Measurements from ENCODE around the gene GGA1.

GGA1 gene

DNA sequence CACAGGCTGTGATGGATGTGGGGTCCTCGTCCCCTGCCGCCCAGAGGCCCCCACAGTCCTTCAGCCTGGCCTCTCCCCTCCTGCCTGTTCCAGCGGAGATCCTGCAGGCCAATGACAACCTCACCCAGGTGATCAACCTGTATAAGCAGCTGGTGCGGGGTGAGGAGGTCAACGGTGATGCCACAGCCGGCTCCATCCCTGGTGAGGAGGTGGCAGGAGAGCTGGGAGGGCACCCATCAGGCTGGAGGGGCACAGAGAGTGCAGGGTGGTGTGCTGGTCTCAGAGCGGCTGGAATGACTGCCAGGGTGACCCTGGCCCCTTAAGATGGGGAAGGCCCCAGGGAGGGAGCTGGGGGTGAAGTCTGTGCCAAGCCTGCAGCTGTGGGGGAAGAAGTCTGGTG, 16.2 kb downstream of the GGA1 start:
- H3K4me1 ChIP-seq (ENCODE audit: control insufficient read depth, insufficient read depth, low read length): peaks cover 47% of the 10 kb centered on the region
- H3K4me3 ChIP-seq (ENCODE audit: low read length in 2 of 2): no peak overlapping the region
- H3K36me3 ChIP-seq (ENCODE audit: control insufficient read depth in 2 of 2, insufficient read depth in 2 of 2, low read length in 2 of 2): peaks cover 16 to 17% of the 10 kb centered on the region in 2 donors
- peak overlapping the region; percentile 11 to 47 for H3K9ac ChIP-seq (ENCODE audit: low read length in 2 of 2)
- H3K27me3 ChIP-seq (ENCODE audit: control insufficient read depth in 1 of 2, insufficient read depth in 2 of 2, low read length in 2 of 2): no peaks in the 10 kb centered on the region
- H3K9me3 ChIP-seq (ENCODE audit: control insufficient read depth in 2 of 2, low read length in 2 of 2): no peaks in the 10 kb centered on the region
- H3K27ac ChIP-seq (ENCODE audit: low read length): peak overlapping the region; percentile 92

DNA sequence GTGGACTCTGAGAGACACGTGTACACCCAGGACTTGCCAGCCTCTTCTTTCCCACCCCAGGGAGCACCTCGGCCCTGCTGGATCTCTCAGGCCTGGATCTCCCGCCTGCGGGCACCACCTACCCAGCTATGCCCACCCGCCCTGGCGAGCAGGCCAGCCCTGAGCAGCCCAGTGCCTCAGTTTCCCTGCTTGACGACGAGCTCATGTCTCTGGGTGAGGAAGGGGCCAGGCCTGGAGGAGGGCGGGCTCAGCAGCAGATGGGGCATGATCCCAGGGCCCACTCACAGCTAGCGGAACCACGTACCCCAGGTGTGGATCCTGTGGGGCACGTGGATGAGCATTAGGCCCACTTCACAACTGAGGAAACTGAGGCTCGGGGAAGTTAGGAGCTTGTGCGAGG, 17.1 kb downstream of the GGA1 start:
- Histone ChIP-seq H3K9me3 (ENCODE audit: control insufficient read depth in 2 of 2, low read length in 2 of 2) (no peaks in the 10 kb centered on the region), H3K27ac (ENCODE audit: low read length) (peak overlapping the region; percentile 92), H3K9ac (ENCODE audit: low read length in 2 of 2) (peak overlapping the region; percentile 36 to 71), H3K4me3 (ENCODE audit: low read length in 2 of 2) (no peak overlapping the region), H3K36me3 (ENCODE audit: control insufficient read depth in 2 of 2, insufficient read depth in 2 of 2, low read length in 2 of 2) (peaks cover 12 to 14% of the 10 kb centered on the region in 2 donors), H3K27me3 (ENCODE audit: control insufficient read depth in 1 of 2, insufficient read depth in 2 of 2, low read length in 2 of 2) (no peaks in the 10 kb centered on the region), H3K4me1 (ENCODE audit: control insufficient read depth, insufficient read depth, low read length) (peaks cover 47% of the 10 kb centered on the region)

DNA sequence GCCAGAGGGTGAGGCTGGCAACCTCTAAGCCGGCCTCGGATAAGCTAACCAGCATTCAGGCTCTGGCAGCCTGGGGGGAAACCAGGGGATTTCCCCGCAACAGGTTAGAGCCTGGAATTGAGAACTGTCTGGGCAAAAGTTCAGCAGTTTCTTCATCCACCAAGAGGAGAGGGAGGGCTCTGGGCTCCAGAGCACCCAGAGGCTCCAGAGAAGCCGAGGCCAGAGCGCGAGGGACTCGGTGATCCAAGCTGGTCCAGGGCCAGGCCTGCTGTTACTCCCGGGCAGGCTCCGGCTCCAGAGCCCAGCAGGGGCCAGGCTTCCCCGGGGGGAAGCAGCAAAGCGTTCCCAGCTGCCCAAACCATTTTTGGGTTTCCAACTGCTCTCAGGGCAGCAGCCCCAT, 17.5 kb downstream of the GGA1 start:
- Histone ChIP-seq H3K36me3 (ENCODE audit: control insufficient read depth in 2 of 2, insufficient read depth in 2 of 2, low read length in 2 of 2) (peaks cover 16% of the 10 kb centered on the region in 2 donors), H3K9ac (ENCODE audit: low read length in 2 of 2) (peak overlapping the region; percentile 36 to 71), H3K4me3 (ENCODE audit: low read length in 2 of 2) (peak overlapping the region in 1 of 2 donors; percentile 40), H3K4me1 (ENCODE audit: control insufficient read depth, insufficient read depth, low read length) (peaks cover 47% of the 10 kb centered on the region), H3K27ac (ENCODE audit: low read length) (peak overlapping the region; percentile 92), H3K27me3 (ENCODE audit: control insufficient read depth in 1 of 2, insufficient read depth in 2 of 2, low read length in 2 of 2) (no peaks in the 10 kb centered on the region), H3K9me3 (ENCODE audit: control insufficient read depth in 2 of 2, low read length in 2 of 2) (no peaks in the 10 kb centered on the region)

DNA sequence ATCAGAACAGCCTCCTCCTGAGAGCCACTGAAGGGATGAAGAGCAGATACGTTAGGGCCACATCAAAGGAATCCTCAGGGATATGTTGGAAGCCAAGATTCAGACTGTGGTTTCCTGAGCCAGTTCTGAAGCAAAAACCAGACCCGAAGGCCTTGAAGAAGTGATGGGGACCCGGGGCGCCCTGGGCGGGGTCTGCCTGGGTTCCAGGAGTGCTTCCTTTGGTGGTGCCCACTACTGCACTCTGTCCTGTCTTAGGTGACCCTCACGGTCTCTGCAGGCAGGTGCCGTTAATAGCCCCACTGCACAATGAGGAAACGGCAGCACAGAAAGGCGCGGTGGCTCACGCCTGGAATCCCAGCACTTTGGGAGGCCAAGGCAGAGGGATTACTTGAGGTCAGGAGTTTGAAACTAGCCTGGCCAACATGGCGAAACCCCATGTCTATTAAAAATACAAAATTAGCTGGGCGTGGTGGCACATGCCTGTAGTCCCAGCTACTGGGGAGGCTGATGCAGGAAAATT, 18.0 kb downstream of the GGA1 start:
- no peaks in the 10 kb centered on the region for H3K27me3 ChIP-seq (ENCODE audit: control insufficient read depth in 1 of 2, insufficient read depth in 2 of 2, low read length in 2 of 2)
- peak overlapping the region in 1 of 2 donors; percentile 40 for H3K4me3 ChIP-seq (ENCODE audit: low read length in 2 of 2)
- H3K9ac ChIP-seq (ENCODE audit: low read length in 2 of 2): peak overlapping the region; percentile 36 to 71
- H3K27ac ChIP-seq (ENCODE audit: low read length): peak overlapping the region; percentile 92
- H3K36me3 ChIP-seq (ENCODE audit: control insufficient read depth in 2 of 2, insufficient read depth in 2 of 2, low read length in 2 of 2): peaks cover 16 to 21% of the 10 kb centered on the region in 2 donors
- peaks cover 47% of the 10 kb centered on the region for H3K4me1 ChIP-seq (ENCODE audit: control insufficient read depth, insufficient read depth, low read length)
- H3K9me3 ChIP-seq (ENCODE audit: control insufficient read depth in 2 of 2, low read length in 2 of 2): no peaks in the 10 kb centered on the region

DNA sequence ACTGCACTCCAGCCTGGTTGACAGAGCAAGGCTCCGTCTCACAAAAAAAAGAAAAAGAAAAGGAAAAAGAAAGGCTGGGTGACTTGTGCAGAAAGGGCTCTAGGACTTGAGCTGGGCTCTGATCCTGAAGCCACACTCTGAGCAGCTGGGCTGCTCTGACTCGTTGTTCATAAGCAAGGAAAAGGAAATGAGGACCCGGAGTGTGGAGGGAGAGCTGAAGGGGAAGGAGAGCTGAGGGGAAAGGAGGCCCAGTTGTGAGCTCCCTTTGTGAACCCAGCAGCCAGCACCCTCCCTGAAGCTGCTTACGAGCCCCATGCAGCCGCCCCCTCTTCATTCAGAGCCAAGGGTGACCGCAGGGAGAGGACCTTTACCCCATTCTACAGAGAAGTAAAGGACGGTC, 18.5 kb downstream of the GGA1 start:
- Histone ChIP-seq H3K9me3 (ENCODE audit: control insufficient read depth in 2 of 2, low read length in 2 of 2) (no peaks in the 10 kb centered on the region), H3K36me3 (ENCODE audit: control insufficient read depth in 2 of 2, insufficient read depth in 2 of 2, low read length in 2 of 2) (peaks cover 19 to 22% of the 10 kb centered on the region in 2 donors), H3K27me3 (ENCODE audit: control insufficient read depth in 1 of 2, insufficient read depth in 2 of 2, low read length in 2 of 2) (no peaks in the 10 kb centered on the region), H3K9ac (ENCODE audit: low read length in 2 of 2) (peak overlapping the region in 1 of 2 donors; percentile 13), H3K27ac (ENCODE audit: low read length) (peak overlapping the region; percentile 92), H3K4me3 (ENCODE audit: low read length in 2 of 2) (no peak overlapping the region), H3K4me1 (ENCODE audit: control insufficient read depth, insufficient read depth, low read length) (peaks cover 47% of the 10 kb centered on the region)

DNA sequence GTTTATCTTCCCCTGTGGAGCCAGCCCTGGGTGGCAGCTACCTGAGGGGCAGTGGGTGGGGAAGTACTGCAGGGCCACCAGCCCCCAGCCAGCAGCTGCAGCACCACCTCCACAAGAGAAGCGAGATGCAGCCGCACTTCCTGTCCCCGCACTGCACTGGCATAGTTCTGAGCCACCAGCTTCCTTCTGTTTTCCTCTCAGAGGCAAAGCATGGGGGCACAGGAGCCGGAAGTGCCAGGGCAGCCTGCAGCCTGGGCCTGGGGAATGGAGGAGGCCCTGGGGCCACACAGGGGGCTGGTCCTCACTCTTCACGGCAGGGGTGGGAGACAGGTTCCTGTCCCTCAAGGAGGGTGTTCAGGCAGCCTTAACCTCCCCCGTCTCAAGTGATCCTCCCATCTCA, 18.9 kb downstream of the GGA1 start:
- Histone ChIP-seq H3K27ac (ENCODE audit: low read length) (peak overlapping the region; percentile 92), H3K9ac (ENCODE audit: low read length in 2 of 2) (peak overlapping the region in 1 of 2 donors; percentile 13), H3K4me3 (ENCODE audit: low read length in 2 of 2) (no peak overlapping the region), H3K36me3 (ENCODE audit: control insufficient read depth in 2 of 2, insufficient read depth in 2 of 2, low read length in 2 of 2) (peaks cover 21 to 22% of the 10 kb centered on the region in 2 donors), H3K27me3 (ENCODE audit: control insufficient read depth in 1 of 2, insufficient read depth in 2 of 2, low read length in 2 of 2) (no peaks in the 10 kb centered on the region), H3K9me3 (ENCODE audit: control insufficient read depth in 2 of 2, low read length in 2 of 2) (no peaks in the 10 kb centered on the region), H3K4me1 (ENCODE audit: control insufficient read depth, insufficient read depth, low read length) (peaks cover 49% of the 10 kb centered on the region)

DNA sequence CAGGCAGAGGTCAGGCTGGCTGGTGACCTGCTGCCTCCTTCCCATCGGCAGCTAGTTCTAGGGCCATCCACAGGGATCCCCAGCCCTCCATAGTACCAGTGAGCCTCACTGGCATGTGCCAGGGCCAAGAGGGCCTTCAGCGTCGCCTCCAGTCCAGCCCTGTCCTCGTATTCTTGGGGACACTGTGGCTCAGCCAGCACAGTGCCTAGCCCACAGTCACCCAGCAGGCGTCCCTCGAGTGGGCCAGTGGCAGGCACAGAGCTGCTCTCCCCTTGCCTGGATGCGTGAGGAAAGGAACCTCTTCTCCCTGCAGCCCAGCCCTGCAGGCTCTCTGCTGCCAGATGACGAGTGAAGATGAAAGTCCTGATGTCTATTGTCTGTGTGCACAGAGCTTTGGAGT, 20.2 kb downstream of the GGA1 start:
- H3K36me3 ChIP-seq (ENCODE audit: control insufficient read depth in 2 of 2, insufficient read depth in 2 of 2, low read length in 2 of 2): peaks cover 17 to 18% of the 10 kb centered on the region in 2 donors
- H3K27ac ChIP-seq (ENCODE audit: low read length): peak overlapping the region; percentile 92
- peak overlapping the region in 1 of 2 donors; percentile 21 for H3K9ac ChIP-seq (ENCODE audit: low read length in 2 of 2)
- no peaks in the 10 kb centered on the region for H3K9me3 ChIP-seq (ENCODE audit: control insufficient read depth in 2 of 2, low read length in 2 of 2)
- peaks cover 59% of the 10 kb centered on the region for H3K4me1 ChIP-seq (ENCODE audit: control insufficient read depth, insufficient read depth, low read length)
- no peaks in the 10 kb centered on the region for H3K27me3 ChIP-seq (ENCODE audit: control insufficient read depth in 1 of 2, insufficient read depth in 2 of 2, low read length in 2 of 2)
- H3K4me3 ChIP-seq (ENCODE audit: low read length in 2 of 2): no peak overlapping the region

DNA sequence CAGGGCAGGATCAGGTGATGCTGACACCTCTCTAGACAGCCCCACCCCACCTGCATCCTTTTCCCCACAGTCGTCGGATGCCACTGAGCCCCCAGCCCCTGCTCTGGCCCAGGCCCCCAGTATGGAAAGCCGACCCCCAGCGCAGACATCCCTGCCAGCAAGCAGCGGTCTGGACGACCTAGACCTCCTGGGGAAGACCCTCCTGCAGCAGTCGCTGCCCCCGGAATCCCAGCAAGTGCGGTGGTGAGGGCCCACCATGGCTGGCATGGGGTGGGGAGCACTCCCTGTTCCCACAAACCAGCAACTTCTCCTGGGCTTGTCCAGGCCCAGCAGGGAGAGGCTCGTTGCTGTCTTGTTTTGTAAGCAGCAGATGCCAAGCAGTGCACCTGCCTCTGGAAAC, 21.3 kb downstream of the GGA1 start:
- peaks cover 61% of the 10 kb centered on the region for H3K4me1 ChIP-seq (ENCODE audit: control insufficient read depth, insufficient read depth, low read length)
- H3K9ac ChIP-seq (ENCODE audit: low read length in 2 of 2): no peak overlapping the region
- H3K27ac ChIP-seq (ENCODE audit: low read length): no peak overlapping the region
- H3K36me3 ChIP-seq (ENCODE audit: control insufficient read depth in 2 of 2, insufficient read depth in 2 of 2, low read length in 2 of 2): peaks cover 17 to 18% of the 10 kb centered on the region in 2 donors
- H3K4me3 ChIP-seq (ENCODE audit: low read length in 2 of 2): no peak overlapping the region
- no peaks in the 10 kb centered on the region for H3K27me3 ChIP-seq (ENCODE audit: control insufficient read depth in 1 of 2, insufficient read depth in 2 of 2, low read length in 2 of 2)
- no peaks in the 10 kb centered on the region for H3K9me3 ChIP-seq (ENCODE audit: control insufficient read depth in 2 of 2, low read length in 2 of 2)

DNA sequence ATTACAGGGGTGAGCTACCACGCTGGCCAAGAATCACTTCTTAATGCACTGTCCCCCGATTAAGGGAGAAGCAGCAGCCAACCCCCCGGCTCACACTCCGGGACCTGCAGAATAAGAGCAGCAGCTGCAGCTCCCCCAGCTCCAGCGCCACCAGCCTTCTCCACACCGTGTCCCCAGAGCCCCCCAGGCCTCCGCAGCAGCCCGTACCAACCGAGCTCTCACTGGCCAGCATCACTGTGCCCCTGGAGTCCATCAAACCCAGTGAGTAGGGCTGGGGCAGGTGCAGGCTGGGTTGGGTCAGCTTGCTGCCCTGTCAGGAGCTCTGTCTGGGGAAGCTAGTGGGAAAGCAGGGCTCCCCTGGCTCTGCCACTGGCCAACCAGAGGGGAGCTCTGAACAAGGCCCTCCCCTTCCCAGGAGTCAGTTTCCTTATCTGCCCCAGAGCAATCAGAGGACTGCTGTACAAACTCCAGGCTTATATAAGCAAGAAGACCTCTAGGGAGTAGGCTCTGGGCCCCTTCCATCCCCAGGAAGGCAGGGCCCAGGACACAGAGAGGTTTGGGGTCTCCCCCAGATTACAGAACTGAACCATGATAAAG, 22.3 kb downstream of the GGA1 start:
- peaks cover 56% of the 10 kb centered on the region for H3K4me1 ChIP-seq (ENCODE audit: control insufficient read depth, insufficient read depth, low read length)

DNA sequence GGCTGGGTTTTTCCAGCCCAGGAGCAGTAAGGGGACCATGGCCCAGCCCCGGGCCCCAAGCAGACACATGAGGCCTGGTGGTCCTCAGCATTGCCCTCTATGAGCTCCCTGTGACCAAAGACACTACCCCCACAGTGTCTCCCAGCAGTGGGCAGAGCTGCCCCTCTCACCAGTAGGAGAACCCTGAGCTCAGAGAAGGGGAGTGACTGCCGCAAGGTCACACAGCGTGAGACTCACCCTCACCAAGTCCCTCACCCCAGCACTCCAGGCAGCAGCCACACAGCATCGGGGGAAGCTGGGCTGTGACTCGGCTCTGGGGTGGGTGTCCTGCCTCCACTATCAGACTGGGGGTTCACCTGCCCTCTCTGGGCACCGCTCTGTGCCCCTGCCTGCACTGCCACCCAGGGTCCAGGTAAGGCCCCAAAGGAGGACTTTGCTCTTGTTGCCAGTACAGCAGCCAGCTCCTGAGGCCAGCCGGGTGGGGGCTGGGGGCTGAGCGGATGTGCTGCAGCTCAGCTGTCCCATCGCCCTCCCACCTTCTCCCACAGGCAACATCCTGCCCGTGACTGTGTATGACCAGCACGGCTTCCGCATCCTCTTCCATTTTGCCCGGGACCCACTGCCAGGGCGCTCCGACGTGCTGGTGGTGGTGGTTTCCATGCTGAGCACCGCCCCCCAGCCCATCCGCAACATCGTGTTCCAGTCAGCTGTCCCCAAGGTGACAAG, 23.0 kb downstream of the GGA1 start:
- peaks cover 17 to 18% of the 10 kb centered on the region in 2 donors for H3K36me3 ChIP-seq (ENCODE audit: control insufficient read depth in 2 of 2, insufficient read depth in 2 of 2, low read length in 2 of 2)
- no peaks in the 10 kb centered on the region for H3K27me3 ChIP-seq (ENCODE audit: control insufficient read depth in 1 of 2, insufficient read depth in 2 of 2, low read length in 2 of 2)
- no peaks in the 10 kb centered on the region for H3K9me3 ChIP-seq (ENCODE audit: control insufficient read depth in 2 of 2, low read length in 2 of 2)
- peaks cover 52% of the 10 kb centered on the region for H3K4me1 ChIP-seq (ENCODE audit: control insufficient read depth, insufficient read depth, low read length)
- H3K9ac ChIP-seq (ENCODE audit: low read length in 2 of 2): no peak overlapping the region
- no peak overlapping the region for H3K27ac ChIP-seq (ENCODE audit: low read length)
- H3K4me3 ChIP-seq (ENCODE audit: low read length in 2 of 2): no peak overlapping the region

More for the DNA sequence above, 22.3 kb downstream of the GGA1 start:
- peaks cover 17 to 18% of the 10 kb centered on the region in 2 donors for H3K36me3 ChIP-seq (ENCODE audit: control insufficient read depth in 2 of 2, insufficient read depth in 2 of 2, low read length in 2 of 2)
- H3K9ac ChIP-seq (ENCODE audit: low read length in 2 of 2): no peak overlapping the region
- no peaks in the 10 kb centered on the region for H3K9me3 ChIP-seq (ENCODE audit: control insufficient read depth in 2 of 2, low read length in 2 of 2)
- H3K4me3 ChIP-seq (ENCODE audit: low read length in 2 of 2): no peak overlapping the region
- no peak overlapping the region for H3K27ac ChIP-seq (ENCODE audit: low read length)
- H3K27me3 ChIP-seq (ENCODE audit: control insufficient read depth in 1 of 2, insufficient read depth in 2 of 2, low read length in 2 of 2): no peaks in the 10 kb centered on the region

Data from stomach smooth muscle (tissue), 2 donors.